ENCODE measurements around the gene IGFBP2. TPM values are rescaled to one million over a fixed set of nuclear protein-coding genes. Genes with fewer than 3 reads are reported as not detected.

IGFBP2 gene
- total and polyA plus RNA-seq, 2 of the 13 experiments (the other 11 are each of a cell fraction or from before 2014, with no cell fraction given): 2.0 to 5.8 TPM

- TF ChIP-seq HIC2 (CRISPR knock-in tag; IDR thresholded peaks at IDR 0.05; ENCODE audit: low read depth): peak; percentile 26; the same call in 1 of the 2 replicates
- TF ChIP-seq FOSL2 (CRISPR knock-in tag; IDR thresholded peaks at IDR 0.05): peak; percentile 47; the same call in 1 of the 2 replicates
- 0 out of 2 replicates have a peak, but pooled peaks have one; percentile 19 for TF ChIP-seq NFKBIZ (CRISPR knock-in tag; IDR thresholded peaks at IDR 0.05)
- TF ChIP-seq TCF7 (IDR thresholded peaks at IDR 0.05; ENCODE audit: low read depth): peak; percentile 44; the same call in 1 of the 2 replicates
- no peak for TF ChIP-seq MXI1 (IDR thresholded peaks at IDR 0.05; ENCODE audit: borderline replicate concordance, low read depth, low read length)
- no peak for TF ChIP-seq ELF3 (CRISPR knock-in tag; IDR thresholded peaks at IDR 0.05)
- no peak for TF ChIP-seq ZNF639 (CRISPR knock-in tag; conservative IDR thresholded peaks at IDR 0.05)
- TF ChIP-seq ARID5B (CRISPR knock-in tag; IDR thresholded peaks at IDR 0.05): peak; percentile 84
- TF ChIP-seq ZNF234 (CRISPR knock-in tag; conservative IDR thresholded peaks at IDR 0.05): no peak
- no peak for TF ChIP-seq UBTF (CRISPR knock-in tag; IDR thresholded peaks at IDR 0.05)
- TF ChIP-seq ZNF253 (CRISPR knock-in tag; IDR thresholded peaks at IDR 0.05; ENCODE audit: borderline replicate concordance): no peak
- TF ChIP-seq ZBTB38 (CRISPR knock-in tag; IDR thresholded peaks at IDR 0.05): no peak
These were observed 13.5 kb upstream of the IGFBP2 start (continued) for GRCh38 chr2:216619411-216620393.
